Forelimb muscle (tissue), 1 donor: ENCODE results near the gene DIPK1A. TPM values are rescaled to one million over a fixed set of nuclear protein-coding genes. Genes with fewer than 3 reads are reported as not detected.
"Not testable (repeated sequence)": the region's sequence is repeated elsewhere in the genome, so short reads cannot be mapped to it uniquely, and the experiment has no call there.

Experiments used
- DNase-seq: peaks from one replicate; pipeline ENCODE4 v3.0.0-alpha.2; 2013; ENCODE audit warnings: low read depth
- polyA plus RNA-seq: library from polyadenylated mRNA; unstranded; fragments of 120-200 nt; gene quantifications from one replicate; pipeline ENCODE4 v1.2.1, GENCODE V29; 2013; ENCODE audit not compliant: insufficient read length

The DIPK1A gene
- polyA plus RNA-seq, 1 donor: 10.7 TPM

GRCh38 chr1:92980732-92981647 is 19.7 kb upstream of the DIPK1A start:
- no peak for DNase-seq

- no peak for DNase-seq
Observed at GRCh38 chr1:92975551-92976232, 14.4 kb upstream of the DIPK1A start.

GRCh38 chr1:92974112-92974511 is 12.8 kb upstream of the DIPK1A start:
- not testable (repeated sequence) for DNase-seq

GRCh38 chr1:92973203-92973897 is 12.1 kb upstream of the DIPK1A start:
- no peak for DNase-seq

DNA sequence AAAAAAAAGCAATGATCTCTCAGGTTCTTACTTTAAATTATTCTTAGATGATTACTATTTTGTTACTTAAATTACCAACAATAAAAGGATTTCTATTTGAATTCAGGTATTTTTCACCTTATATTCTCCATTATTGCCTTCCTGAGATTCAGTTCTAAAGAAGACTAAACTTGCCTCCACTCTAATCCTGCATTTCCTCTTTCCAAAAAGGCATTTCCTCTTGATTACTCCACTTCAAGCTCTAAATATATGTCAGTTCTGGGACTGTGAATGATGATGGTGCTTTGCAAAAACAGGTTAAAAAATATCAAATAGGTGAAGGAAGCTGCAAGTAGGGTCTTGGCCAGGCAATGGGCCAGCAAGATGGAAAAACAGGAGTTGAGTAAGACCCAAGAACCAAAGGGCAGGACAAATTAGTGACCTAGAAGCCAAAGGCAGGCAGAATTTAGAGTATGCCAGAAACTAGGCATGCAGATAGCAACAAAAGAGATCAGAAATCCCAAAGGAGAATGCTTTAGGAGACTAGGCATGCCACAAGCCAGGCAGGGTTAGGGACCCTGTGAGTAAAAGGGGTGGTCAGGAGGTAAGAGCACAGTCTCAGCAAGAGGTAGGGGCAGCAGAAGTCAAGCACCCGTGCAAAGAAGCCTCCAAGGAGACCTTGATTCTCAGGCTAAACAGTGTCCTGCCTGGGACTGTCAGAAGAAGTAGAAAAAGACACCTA is 11.3 kb upstream of the DIPK1A start:
- DNase-seq: no peak

DNA sequence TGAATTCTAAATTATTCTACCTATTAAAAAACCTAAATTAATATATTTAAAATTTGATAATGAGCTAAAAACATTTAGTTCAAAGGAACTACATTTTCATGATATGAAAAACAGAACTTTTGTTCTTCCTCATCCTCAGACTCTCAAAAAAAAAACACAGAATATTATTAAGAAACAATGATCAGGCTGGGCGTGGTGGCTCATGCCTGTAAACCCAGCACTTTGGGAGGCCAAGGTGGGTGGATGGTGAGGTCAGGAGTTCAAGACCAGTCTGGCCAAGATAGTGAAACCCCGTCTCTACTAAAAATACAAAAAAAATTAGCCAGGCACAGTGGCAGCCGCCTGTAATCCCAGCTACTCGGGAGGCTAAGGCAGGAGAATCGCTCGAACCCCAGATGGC is 10.7 kb upstream of the DIPK1A start:
- not testable (repeated sequence) for DNase-seq

GRCh38 chr1:92970990-92971689 is 9.9 kb upstream of the DIPK1A start:
- no peak for DNase-seq

GRCh38 chr1:92969517-92969916 is 8.3 kb upstream of the DIPK1A start:
- DNase-seq: no peak

GRCh38 chr1:92968138-92969032 is 7.1 kb upstream of the DIPK1A start:
- DNase-seq: no peak

DNA sequence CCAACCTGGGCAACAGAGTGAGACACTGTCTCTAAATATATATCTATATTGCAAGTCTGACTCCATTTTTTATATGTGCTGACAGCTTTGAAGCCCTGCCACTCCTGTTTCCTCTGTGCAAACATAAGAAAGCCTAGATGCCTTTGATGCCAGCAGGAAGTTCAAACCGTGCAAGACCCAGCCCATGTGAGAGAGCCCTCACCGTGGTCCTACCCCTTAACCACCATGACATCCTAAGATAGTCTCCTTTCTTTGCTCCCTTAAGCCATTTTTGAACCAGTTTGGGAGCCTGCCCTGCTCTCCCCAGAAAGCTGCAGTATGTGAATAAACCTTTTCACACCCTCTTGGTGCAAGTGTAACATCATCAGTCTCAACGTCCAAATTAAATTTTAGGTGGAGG is 3.7 kb upstream of the DIPK1A start:
- no peak for DNase-seq

GRCh38 chr1:92964316-92964715 is 3.1 kb upstream of the DIPK1A start:
- DNase-seq: no peak

GRCh38 chr1:92961896-92962752 is 862 bp upstream of the DIPK1A start:
- DNase-seq: peak; percentile 59

DNA sequence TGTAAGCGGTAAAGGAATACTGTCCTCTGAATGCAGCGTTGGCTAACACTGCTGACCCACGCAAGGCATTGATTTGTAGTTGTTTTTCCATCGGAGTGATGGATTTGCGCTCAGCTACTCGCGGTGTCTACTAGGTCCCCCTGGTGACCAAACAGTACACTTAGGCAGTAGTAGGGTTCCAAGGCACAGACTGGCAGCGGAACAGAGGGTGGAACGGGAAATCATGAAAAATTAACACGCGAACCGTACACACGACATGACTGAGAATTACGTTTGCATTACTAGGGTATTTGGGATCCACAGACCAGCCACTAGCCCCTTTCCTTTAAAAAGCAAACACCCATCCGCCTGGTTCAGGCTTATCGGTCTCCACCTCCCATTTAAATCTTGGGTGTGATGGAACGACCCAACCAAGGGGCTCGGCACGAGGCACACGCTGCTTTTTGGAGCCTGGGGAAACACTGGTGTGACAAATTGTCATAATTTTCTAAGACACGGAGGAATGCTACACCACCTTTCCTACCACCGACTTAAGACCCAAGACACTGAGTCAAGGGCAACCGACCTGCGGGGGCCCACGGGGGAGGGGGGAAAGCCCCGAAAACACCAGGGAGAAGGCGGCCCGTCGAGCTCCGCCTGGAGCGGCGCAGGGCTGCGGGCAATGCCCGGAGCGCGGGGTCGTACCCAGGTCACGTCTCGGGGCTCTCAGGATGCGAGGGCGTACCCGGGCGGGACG is 699 bp downstream of the DIPK1A start:
- DNase-seq: peak; percentile 64

- DNase-seq: no peak
Observed at GRCh38 chr1:92958203-92958970, 2.9 kb downstream of the DIPK1A start.

DNA sequence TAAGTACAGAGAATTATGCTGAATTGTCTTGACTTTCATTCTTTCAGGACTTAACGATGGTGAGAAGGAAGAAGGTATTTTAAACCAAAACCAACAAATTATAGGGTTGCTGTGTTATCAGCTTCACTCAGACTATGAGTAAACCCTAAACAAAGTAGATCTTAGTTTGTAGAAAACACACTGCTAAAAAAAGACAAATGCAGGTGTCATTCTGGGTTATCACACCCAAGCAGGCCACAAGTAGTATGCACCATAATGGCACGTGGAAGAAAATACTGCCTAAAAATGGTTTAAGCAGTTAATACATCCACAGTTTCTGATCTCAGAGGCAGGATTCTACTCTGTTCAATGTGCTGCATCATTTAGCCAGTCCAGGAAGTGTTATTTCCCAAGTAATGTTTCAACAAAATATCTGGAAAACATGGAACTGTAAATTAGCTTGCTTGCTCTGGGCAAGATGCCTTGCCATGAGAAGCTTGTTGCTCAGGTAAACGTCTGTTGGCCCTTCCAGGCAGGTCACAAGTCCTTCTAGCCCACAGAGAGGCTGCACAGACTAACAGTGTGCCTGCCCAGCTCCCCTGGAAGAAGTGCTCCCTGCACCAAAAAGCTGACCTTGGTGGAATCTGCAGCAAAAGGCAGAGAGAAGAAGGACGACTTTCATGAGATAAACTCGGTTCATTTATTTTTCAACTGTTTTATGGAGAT is 4.1 kb downstream of the DIPK1A start:
- DNase-seq: no peak

DNA sequence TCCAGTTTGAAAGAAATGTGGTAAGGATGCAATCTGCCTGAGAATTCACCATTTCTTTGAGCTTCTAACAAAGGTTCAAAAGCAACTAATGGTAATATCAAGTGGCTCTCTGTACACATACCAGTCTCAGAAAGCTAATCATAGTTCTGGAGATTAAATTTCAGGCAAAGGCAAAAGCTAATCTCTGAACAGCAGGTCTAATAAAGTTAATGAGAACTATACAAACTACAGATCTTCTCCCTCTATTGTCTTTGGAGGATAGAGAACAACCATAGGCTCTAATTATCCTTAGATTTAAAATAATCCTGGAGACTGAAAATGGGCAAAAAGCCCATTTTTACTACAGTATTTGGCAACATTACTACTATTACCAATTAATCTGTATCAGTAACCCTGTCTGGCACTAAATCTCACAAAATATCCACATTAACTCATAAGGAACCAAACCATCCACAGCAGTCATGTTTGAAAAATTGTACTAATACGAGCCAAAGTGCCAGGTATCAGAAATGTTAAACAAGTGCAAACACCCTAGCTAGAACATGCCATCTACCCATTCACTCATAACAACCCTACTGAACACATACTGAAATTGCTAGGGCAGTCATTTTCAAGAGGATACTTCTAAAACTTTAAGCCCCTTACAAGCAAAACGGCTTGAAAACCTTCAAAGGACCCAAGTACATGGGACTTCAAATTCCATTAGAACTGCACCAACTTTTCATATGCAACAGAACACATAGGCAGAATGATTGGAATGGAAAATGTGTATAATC is 4.8 kb downstream of the DIPK1A start:
- no peak for DNase-seq
